ENCODE measurements around the gene PPA1.

DNA sequence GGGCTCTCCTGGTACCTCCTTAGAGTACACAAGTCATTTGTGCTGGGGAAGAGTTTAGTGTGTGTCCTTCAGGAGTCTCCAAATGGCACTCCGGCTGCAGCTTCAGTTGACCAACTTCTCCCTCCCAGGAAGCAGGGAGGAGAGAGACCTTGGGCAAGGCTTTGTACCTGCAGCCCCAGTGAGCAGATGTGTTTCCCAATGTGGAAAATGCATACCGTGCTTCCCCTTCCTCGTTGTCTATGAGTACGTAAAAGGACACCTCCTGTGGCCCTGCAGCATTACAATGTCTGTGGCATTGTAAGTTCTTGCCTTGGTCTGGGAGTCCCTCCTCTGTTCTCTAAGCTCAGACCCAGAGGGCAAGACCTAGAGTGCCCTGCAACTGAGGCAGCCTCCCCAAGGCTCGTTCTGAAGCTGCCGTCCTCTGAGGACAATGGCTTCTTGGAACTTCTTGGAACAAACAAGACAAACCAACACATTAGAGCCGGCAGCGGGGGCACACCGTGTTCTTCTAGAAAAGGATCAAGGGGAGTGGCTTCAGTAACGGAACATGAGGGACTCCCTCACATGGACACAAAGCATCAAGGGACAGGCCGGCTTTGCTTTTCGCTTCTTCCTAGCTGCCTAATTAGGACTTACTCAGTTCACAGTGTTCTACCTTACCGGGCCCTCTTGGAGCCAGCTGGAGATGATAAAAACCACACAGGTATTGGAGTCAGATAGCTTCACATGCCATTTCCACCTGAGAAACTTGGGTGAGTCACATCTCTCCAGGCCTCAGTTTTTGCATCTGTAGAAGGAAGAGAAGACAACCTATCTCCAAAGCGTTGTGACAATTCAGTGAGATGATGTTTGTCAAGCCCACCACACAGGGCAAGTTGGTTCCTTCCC is 20.9 kb upstream of the PPA1 start:
- TF ChIP-seq EZH2 (IDR thresholded peaks at IDR 0.05; ENCODE audit: borderline replicate concordance, low read length), result no peak
- TF ChIP-seq, protein P1, sequence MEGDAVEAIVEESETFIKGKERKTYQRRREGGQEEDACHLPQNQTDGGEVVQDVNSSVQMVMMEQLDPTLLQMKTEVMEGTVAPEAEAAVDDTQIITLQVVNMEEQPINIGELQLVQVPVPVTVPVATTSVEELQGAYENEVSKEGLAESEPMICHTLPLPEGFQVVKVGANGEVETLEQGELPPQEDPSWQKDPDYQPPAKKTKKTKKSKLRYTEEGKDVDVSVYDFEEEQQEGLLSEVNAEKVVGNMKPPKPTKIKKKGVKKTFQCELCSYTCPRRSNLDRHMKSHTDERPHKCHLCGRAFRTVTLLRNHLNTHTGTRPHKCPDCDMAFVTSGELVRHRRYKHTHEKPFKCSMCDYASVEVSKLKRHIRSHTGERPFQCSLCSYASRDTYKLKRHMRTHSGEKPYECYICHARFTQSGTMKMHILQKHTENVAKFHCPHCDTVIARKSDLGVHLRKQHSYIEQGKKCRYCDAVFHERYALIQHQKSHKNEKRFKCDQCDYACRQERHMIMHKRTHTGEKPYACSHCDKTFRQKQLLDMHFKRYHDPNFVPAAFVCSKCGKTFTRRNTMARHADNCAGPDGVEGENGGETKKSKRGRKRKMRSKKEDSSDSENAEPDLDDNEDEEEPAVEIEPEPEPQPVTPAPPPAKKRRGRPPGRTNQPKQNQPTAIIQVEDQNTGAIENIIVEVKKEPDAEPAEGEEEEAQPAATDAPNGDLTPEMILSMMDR (conservative IDR thresholded peaks at IDR 0.05 in 1 of 2, IDR thresholded peaks at IDR 0.05 in 1 of 2; ENCODE audit: extremely low read depth in 1 of 2, insufficient read depth in 1 of 2, low read depth in 1 of 2, low read length in 2 of 2), result no peak
